ENCODE results near the gene CHST8. TPM values are rescaled to one million over a fixed set of nuclear protein-coding genes. Genes with fewer than 3 reads are reported as not detected.

Gene CHST8, protein sequence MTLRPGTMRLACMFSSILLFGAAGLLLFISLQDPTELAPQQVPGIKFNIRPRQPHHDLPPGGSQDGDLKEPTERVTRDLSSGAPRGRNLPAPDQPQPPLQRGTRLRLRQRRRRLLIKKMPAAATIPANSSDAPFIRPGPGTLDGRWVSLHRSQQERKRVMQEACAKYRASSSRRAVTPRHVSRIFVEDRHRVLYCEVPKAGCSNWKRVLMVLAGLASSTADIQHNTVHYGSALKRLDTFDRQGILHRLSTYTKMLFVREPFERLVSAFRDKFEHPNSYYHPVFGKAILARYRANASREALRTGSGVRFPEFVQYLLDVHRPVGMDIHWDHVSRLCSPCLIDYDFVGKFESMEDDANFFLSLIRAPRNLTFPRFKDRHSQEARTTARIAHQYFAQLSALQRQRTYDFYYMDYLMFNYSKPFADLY
- not detected in 2 replicates for total RNA-seq (2016; rRNA removed; fragmentation: Illumina TruSeq; extraction: Trizol)
- not detected in 2 replicates for total RNA-seq (2016; cell fraction: cytosol; rRNA removed; fragmentation: Illumina TruSeq; extraction: Trizol; ENCODE audit: low read depth)
- total RNA-seq (2016; cell fraction: insoluble cytoplasmic fraction; rRNA removed; fragmentation: Illumina TruSeq; extraction: Trizol), result not detected in 2 replicates
- total RNA-seq (2016; cell fraction: membrane; rRNA removed; fragmentation: Illumina TruSeq; extraction: Trizol), result not detected in 2 replicates
- not detected in 2 replicates for total RNA-seq (2016; cell fraction: nucleus; rRNA removed; fragmentation: Illumina TruSeq; extraction: Trizol)
- polyA plus RNA-seq (2011; rRNA removed), result not detected in 2 replicates
- polyA plus RNA-seq (2011; cell fraction: cytosol; rRNA removed), result 0.05 TPM in 1 of 2 replicates, not detected in the other
- polyA plus RNA-seq (2011; cell fraction: nucleus; rRNA removed), result 0.14 TPM in 1 of 2 replicates, not detected in the other
- not detected in 2 replicates for polyA plus RNA-seq (2012)
- not detected in 2 replicates for polyA plus RNA-seq (2016; cell fraction: cytosol; fragmentation: Illumina TruSeq; extraction: Trizol; ENCODE audit: low read depth)
- not detected in 2 replicates for polyA plus RNA-seq (2016; cell fraction: insoluble cytoplasmic fraction; fragmentation: Illumina TruSeq; extraction: Trizol; ENCODE audit: low read depth)
- polyA plus RNA-seq (2016; cell fraction: membrane; fragmentation: Illumina TruSeq; extraction: Trizol; ENCODE audit: low read depth), result not detected in 2 replicates
- not detected in 2 replicates for polyA plus RNA-seq (2016; cell fraction: nucleus; fragmentation: Illumina TruSeq; extraction: Trizol; ENCODE audit: insufficient read depth, low read depth)
- polyA minus RNA-seq (2011; rRNA and poly(A)+ RNA removed; ENCODE audit: low replicate concordance), result not detected in 2 replicates
- not detected in 2 replicates for polyA minus RNA-seq (2011; cell fraction: cytosol; rRNA and poly(A)+ RNA removed)
- polyA minus RNA-seq (2011; cell fraction: nucleus; rRNA and poly(A)+ RNA removed), result not detected in 2 replicates
- Bru-seq, nascent RNA, result percentile 3 among the genes with signal in this experiment
- percentile 9 among the genes with signal in this experiment for BruChase-seq, experiment 1, labeled RNA remaining after a 6-hour chase
- BruChase-seq, experiment 2, labeled RNA remaining after a 2-hour chase, result percentile 7 among the genes with signal in this experiment
- long read RNA-seq, experiment 1, result 0 reads
- long read RNA-seq, experiment 2, result 0 reads

DNA sequence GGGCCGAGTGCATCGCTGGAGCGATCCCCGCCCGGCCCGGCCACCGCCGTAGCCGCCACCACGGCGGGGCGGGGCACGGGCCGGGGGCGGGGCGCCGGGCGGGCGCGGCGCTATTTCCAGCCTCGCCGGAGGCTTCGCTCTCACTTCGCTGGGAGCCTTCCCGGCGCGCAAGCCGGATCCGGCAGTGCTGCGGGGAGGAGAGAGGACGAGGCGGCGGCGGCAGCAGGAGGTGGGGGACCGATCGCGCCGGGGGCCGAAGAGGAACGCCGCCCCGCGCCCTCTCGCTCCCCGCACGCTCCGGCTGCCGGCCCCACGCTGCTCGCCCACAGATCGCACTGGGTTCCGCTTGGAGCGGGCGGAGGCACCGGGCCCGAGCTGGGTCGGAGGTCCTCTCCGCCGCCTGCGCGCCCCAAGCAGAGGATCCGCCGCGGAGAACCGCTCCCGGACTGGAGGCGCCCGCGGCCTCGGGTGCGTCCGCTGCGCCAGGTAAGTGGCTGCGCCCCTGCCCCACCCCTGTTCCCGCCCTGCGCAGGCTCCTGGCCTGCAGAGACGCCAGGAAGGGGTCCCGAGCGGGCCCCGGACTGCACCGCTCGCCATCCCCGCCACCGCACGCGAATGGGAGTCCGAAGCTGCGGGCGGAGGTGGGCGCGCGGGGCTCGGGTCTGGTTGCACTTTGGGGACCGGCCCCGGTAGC is at the start of gene CHST8:
Gene CHST8, plus strand, starts transcription at position 143 of the 694 bp plus-strand sequence. CDS start 67,309 bp downstream, outside the sequence.
- no peaks in the 10 kb centered on the region for H3K36me3 ChIP-seq (replicated peaks in 1 of 2; ENCODE audit: control insufficient read depth in 1 of 2, insufficient read depth in 2 of 2, low read length in 2 of 2)
- no peak within 1 kb of the TSS for H3K9ac ChIP-seq (ENCODE audit: insufficient read depth, low read depth, low read length)
- ChIA-PET CTCF (ENCODE audit: low intra/inter-chr PET ratio, low total read pairs) (no interaction called here), POLR2A (no interaction called here)
- intact Hi-C loops (cut with micrococcal nuclease; ENCODE audit: unreplicated experiment), result no loop called here
- in situ Hi-C loops (cut with HindIII; ENCODE audit: extremely low pct_ligation_motif_present, low pct_unique_long_range_greater_than_20kb), result no loop called here
- peak; percentile 77 for ATAC-seq
- BruUV-seq (replicated peaks), result no TSS peak
- WGBS (ENCODE audit: low lambda C conversion rate), result no CpG with 5 or more reads among the region's 96 CpGs
- no peak within 1 kb of the TSS for H2AFZ ChIP-seq (ENCODE audit: low read length)
- H3K4me3 ChIP-seq (replicated peaks in 1 of 3; ENCODE audit: insufficient read depth in 1 of 3, low read depth in 2 of 3, low read length in 3 of 3), result peak within 1 kb of the TSS; percentile 7 to 27 (median 23); a peak in 3 of 6 replicates
- H3K27ac ChIP-seq (ENCODE audit: extremely low read length, insufficient read depth, low read length), result no peak within 1 kb of the TSS
- peaks cover 9 to 58% of the 10 kb centered on the region in 2 experiments for H3K27me3 ChIP-seq (ENCODE audit: control insufficient read depth in 1 of 2, insufficient read depth in 2 of 2, low read length in 2 of 2)
- FAIRE-seq, result no peak
- peak within 1 kb of the TSS; percentile 32; the same call in 1 of the 2 replicates for H3K4me2 ChIP-seq (ENCODE audit: low read depth, low read length)
- H3K9me3 ChIP-seq (ENCODE audit: low read length), result no peaks in the 10 kb centered on the region
- no peaks in the 10 kb centered on the region for H3K79me2 ChIP-seq (ENCODE audit: insufficient read depth, low read length)
- no peaks in the 10 kb centered on the region for H4K20me1 ChIP-seq (ENCODE audit: insufficient read depth, low read length)
- DNase-seq (ENCODE audit: low spot score), result no peak
- no peaks in the 10 kb centered on the region for H3K4me1 ChIP-seq (ENCODE audit: insufficient read depth, low read length)
- TF ChIP-seq PTBP1 (IDR thresholded peaks at IDR 0.05; ENCODE audit: low read depth, low read length, poor library complexity, severe bottlenecking) (no peak), ZIK1 (CRISPR knock-in tag; IDR thresholded peaks at IDR 0.05; ENCODE audit: borderline replicate concordance, low read depth) (no peak), ELF4 (CRISPR knock-in tag; IDR thresholded peaks at IDR 0.05; ENCODE audit: borderline replicate concordance) (no peak), IRF9 (CRISPR knock-in tag; IDR thresholded peaks at IDR 0.05; ENCODE audit: borderline replicate concordance) (no peak), MTA1 (CRISPR knock-in tag; IDR thresholded peaks at IDR 0.05; ENCODE audit: borderline replicate concordance) (no peak), ZBTB43 (CRISPR knock-in tag; conservative IDR thresholded peaks at IDR 0.05) (no peak)
- TF ChIP-seq, protein P1, sequence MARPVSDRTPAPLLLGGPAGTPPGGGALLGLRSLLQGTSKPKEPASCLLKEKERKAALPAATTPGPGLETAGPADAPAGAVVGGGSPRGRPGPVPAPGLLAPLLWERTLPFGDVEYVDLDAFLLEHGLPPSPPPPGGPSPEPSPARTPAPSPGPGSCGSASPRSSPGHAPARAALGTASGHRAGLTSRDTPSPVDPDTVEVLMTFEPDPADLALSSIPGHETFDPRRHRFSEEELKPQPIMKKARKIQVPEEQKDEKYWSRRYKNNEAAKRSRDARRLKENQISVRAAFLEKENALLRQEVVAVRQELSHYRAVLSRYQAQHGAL (CRISPR knock-in tag; IDR thresholded peaks at IDR 0.05; ENCODE audit: not compliant biosample characterization), result no peak

Data from HepG2 (cell line).